ENCODE measurements around the gene HSPA9.

DNA sequence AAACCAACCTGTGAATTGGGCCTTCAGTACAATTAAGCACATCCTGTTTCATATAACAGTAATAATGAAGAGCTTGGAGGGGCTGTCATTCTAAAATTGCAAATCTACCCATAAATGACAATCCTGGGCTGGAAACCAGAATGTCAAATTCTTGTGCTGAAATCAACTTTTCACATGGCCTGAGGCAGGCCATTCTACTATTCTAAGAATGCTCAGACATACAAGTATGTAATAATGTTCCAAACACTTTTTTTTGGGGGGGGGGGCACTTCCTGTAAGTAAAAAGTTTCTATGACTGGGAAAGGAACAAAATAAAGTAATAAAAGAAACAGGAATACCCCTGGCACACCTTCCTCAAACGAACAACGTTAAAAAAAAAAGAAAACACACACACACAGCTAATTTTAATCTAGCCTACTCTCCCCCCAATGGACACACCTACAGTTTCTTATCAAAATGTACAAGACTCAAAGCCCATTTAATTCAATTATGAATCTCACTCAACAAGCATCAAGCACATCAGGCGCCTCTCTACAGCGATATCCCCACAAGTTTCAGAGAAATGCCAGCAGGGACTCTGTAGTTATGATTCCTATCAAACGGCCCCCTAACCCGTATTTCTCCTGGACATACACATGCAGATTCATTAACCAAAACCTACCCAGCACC, 33.6 kb downstream of the HSPA9 start:
- no peak for TF ChIP-seq EP300 (IDR thresholded peaks at IDR 0.05)
- TF ChIP-seq, protein P1, sequence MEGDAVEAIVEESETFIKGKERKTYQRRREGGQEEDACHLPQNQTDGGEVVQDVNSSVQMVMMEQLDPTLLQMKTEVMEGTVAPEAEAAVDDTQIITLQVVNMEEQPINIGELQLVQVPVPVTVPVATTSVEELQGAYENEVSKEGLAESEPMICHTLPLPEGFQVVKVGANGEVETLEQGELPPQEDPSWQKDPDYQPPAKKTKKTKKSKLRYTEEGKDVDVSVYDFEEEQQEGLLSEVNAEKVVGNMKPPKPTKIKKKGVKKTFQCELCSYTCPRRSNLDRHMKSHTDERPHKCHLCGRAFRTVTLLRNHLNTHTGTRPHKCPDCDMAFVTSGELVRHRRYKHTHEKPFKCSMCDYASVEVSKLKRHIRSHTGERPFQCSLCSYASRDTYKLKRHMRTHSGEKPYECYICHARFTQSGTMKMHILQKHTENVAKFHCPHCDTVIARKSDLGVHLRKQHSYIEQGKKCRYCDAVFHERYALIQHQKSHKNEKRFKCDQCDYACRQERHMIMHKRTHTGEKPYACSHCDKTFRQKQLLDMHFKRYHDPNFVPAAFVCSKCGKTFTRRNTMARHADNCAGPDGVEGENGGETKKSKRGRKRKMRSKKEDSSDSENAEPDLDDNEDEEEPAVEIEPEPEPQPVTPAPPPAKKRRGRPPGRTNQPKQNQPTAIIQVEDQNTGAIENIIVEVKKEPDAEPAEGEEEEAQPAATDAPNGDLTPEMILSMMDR (IDR thresholded peaks at IDR 0.05): no peak
